ENCODE results near the gene ANKS6. TPM values are rescaled to one million over a fixed set of nuclear protein-coding genes. Genes with fewer than 3 reads are reported as not detected.

ANKS6 gene
- total and polyA plus RNA-seq, 9 donors: 7.4 to 29.3 (median 17.7) TPM

DNA sequence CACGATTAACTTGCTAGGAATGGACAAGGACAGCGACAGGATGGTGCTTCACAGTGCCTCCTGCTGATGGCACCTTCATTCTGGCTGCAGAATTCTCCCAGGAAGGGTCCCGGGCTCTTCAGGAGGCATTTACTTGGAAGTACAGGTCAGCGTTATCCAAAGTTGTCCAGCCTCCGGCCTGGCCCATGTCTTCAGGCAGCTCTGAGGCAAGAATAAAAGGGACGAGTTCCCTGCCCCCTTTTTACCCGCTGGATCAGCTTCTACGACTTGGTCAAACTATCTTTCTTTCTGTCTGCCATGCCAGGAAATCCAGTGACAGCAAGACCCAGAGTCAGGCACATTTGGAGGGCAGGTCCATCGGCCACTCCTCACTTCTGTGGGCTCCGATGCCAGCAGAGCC lies 64.3 kb downstream of the ANKS6 start:
- Histone ChIP-seq H3K4me1 (ENCODE audit: insufficient read depth) (no peaks in the 10 kb centered on the region), H3K27me3 (no peaks in the 10 kb centered on the region), H3K4me3 (no peak overlapping the region), H3K36me3 (no peaks in the 10 kb centered on the region), H3K9me3 (no peaks in the 10 kb centered on the region), H3K27ac (no peak overlapping the region)
- intact Hi-C loops (cut with DNase I): no loop called here
- TF ChIP-seq POLR2A (IDR thresholded peaks at IDR 0.05) (no peak), EP300 (IDR thresholded peaks at IDR 0.05) (no peak)
- TF ChIP-seq, protein P1, sequence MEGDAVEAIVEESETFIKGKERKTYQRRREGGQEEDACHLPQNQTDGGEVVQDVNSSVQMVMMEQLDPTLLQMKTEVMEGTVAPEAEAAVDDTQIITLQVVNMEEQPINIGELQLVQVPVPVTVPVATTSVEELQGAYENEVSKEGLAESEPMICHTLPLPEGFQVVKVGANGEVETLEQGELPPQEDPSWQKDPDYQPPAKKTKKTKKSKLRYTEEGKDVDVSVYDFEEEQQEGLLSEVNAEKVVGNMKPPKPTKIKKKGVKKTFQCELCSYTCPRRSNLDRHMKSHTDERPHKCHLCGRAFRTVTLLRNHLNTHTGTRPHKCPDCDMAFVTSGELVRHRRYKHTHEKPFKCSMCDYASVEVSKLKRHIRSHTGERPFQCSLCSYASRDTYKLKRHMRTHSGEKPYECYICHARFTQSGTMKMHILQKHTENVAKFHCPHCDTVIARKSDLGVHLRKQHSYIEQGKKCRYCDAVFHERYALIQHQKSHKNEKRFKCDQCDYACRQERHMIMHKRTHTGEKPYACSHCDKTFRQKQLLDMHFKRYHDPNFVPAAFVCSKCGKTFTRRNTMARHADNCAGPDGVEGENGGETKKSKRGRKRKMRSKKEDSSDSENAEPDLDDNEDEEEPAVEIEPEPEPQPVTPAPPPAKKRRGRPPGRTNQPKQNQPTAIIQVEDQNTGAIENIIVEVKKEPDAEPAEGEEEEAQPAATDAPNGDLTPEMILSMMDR (IDR thresholded peaks at IDR 0.05): no peak
- no peak for DNase-seq
- 73 to 81% (median 74%) methylated on average over 10 of the region's 10 CpGs for WGBS, 3 donors

DNA sequence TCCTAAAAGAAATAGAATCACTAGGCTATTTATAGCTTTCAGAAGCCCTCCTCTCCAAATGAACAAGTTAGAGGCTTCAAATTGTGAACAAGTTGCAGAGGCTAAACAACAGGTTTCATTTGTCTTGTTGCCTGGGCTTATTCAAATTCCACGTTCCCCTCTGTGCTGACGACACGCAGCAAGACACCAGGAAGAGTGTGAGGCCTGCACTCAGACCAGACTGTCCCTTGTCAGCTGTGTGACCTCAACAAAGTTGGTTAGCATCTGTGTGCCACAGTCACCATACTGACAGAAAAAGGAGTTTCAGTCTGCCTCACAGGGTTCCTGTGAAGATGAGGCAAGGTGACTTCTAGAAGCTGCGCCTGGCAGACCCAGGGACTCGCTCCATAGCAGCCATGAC lies 65.5 kb downstream of the ANKS6 start:
- intact Hi-C loops (cut with DNase I): no loop called here
- H3K9me3 ChIP-seq: no peaks in the 10 kb centered on the region
- DNase-seq: no peak
- WGBS, 3 donors: 70 to 74% (median 72%) methylated on average over 5 of the region's 5 CpGs
- no peaks in the 10 kb centered on the region for H3K4me1 ChIP-seq (ENCODE audit: insufficient read depth)
- no peak overlapping the region for H3K4me3 ChIP-seq
- no peaks in the 10 kb centered on the region for H3K27me3 ChIP-seq
- TF ChIP-seq, protein P1 (IDR thresholded peaks at IDR 0.05): no peak
- TF ChIP-seq POLR2A (IDR thresholded peaks at IDR 0.05) (no peak), EP300 (IDR thresholded peaks at IDR 0.05) (no peak)
- no peaks in the 10 kb centered on the region for H3K36me3 ChIP-seq
- H3K27ac ChIP-seq: no peak overlapping the region

DNA sequence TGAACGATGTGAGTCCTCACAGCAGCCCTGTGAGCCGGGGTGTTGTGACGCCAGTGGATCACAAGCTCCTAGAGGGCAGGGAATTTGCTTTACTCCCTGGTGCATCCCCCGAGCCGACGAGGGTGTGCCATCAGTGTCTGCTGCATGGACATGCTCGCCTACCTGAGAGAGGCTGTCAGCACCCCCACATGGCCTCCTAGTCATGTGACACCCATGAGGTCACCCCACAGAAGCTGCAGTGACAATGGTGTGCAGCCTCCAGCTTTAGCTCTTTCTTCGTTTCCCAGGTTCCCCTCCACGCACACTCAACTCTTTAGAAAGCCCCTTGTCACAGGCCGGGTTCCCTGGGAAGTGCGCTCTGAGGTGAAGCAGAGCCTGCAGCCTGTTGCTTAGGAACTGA lies 67.9 kb downstream of the ANKS6 start:
- no peak overlapping the region for H3K4me3 ChIP-seq
- no peak overlapping the region for H3K27ac ChIP-seq
- H3K36me3 ChIP-seq: no peaks in the 10 kb centered on the region
- intact Hi-C loops (cut with DNase I): no loop called here
- no peaks in the 10 kb centered on the region for H3K9me3 ChIP-seq
- TF ChIP-seq, protein P1 (IDR thresholded peaks at IDR 0.05): no peak
- TF ChIP-seq EP300 (IDR thresholded peaks at IDR 0.05): no peak
- no peak for TF ChIP-seq POLR2A (IDR thresholded peaks at IDR 0.05)
- H3K4me1 ChIP-seq (ENCODE audit: insufficient read depth): no peaks in the 10 kb centered on the region
- DNase-seq: no peak
- 80 to 90% (median 84%) methylated on average over 10 to 11 of the region's 11 CpGs for WGBS, 3 donors
- H3K27me3 ChIP-seq: no peaks in the 10 kb centered on the region

DNA sequence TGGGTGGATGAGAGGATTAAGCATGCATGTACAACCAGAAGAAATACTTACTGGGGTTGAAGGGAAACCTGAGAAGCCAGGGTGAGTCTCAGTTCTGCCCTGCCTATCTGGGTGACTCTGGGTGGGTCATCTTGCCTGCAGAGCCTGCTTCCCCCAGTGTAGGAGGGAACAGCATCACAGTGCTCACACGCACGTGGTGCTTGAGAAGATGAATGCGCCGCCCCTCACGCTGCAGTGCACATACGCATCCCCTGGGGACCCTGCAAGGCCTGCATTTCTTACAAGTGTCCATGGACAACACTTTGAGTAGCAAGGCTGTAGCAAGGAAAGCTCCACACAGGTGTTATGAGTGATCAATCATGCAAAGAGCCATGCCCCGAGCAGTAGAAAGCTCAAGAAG lies 68.9 kb downstream of the ANKS6 start:
- intact Hi-C loops (cut with DNase I): no loop called here
- Histone ChIP-seq H3K9me3 (no peaks in the 10 kb centered on the region), H3K4me1 (ENCODE audit: insufficient read depth) (no peaks in the 10 kb centered on the region), H3K27ac (no peak overlapping the region), H3K4me3 (no peak overlapping the region), H3K36me3 (no peaks in the 10 kb centered on the region), H3K27me3 (no peaks in the 10 kb centered on the region)
- TF ChIP-seq, protein P1 (IDR thresholded peaks at IDR 0.05): no peak
- TF ChIP-seq EP300 (IDR thresholded peaks at IDR 0.05) (no peak), POLR2A (IDR thresholded peaks at IDR 0.05) (no peak)
- WGBS, 3 donors: 47 to 58% (median 51%) methylated on average over 7 of the region's 7 CpGs
- no peak for DNase-seq

DNA sequence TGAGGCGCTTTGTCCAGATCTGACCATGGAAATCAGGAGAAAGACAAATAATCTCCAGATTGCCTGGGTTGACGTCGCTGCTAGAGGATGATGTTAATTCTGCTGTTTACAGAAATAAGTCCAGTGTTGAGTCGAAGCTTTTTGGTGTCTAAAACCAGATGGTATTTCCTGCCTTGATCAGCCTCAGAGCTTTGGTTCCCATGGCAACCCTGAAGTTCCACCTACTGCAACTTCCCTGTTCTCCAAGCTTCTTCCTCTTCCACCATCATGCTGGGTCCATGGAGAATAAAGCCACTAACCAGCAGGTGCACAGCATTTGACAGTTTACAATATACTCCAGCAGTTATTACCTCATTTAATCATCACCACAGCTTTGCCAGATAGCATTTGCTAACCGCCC lies 69.6 kb downstream of the ANKS6 start:
- no peak for TF ChIP-seq EP300 (IDR thresholded peaks at IDR 0.05)
- TF ChIP-seq, protein P1 (IDR thresholded peaks at IDR 0.05): no peak
- no peak for TF ChIP-seq POLR2A (IDR thresholded peaks at IDR 0.05)
- WGBS, 3 donors: 56 to 67% (median 57%) methylated on average over 5 of the region's 5 CpGs

More for the DNA sequence above, 69.6 kb downstream of the ANKS6 start:
- Histone ChIP-seq H3K27ac (no peak overlapping the region), H3K27me3 (no peaks in the 10 kb centered on the region), H3K9me3 (no peaks in the 10 kb centered on the region), H3K4me3 (no peak overlapping the region), H3K36me3 (no peaks in the 10 kb centered on the region), H3K4me1 (ENCODE audit: insufficient read depth) (no peaks in the 10 kb centered on the region)
- intact Hi-C loops (cut with DNase I): no loop called here
- DNase-seq: no peak
